ENCODE results near the gene PLXND1. TPM values are rescaled to one million over a fixed set of nuclear protein-coding genes. Genes with fewer than 3 reads are reported as not detected.

PLXND1 gene
- total RNA-seq, 3 donors from 2014 or later (not counting 1 experiment from before 2014, with no cell fraction given): 135 to 214 (median 189) TPM

GRCh38 chr3:129615751-129616281 is 9.3 kb upstream of the PLXND1 start:
- H3K4me1 Mint-ChIP-seq: peaks cover 22 to 45% of the 10 kb centered on the region in 2 donors
- no peaks in the 10 kb centered on the region for H3K36me3 Mint-ChIP-seq
- no peaks in the 10 kb centered on the region for H3K9me3 ChIP-seq (ENCODE audit: control insufficient read depth, insufficient read depth, low read length)
- H3K4me3 ChIP-seq (ENCODE audit: low read length): no peak overlapping the region
- H3K9me3 Mint-ChIP-seq: no peaks in the 10 kb centered on the region
- intact Hi-C loops (cut with micrococcal nuclease): no loop called here
- H3K27ac Mint-ChIP-seq: no peak overlapping the region
- TF ChIP-seq CTCF (IDR thresholded peaks at IDR 0.05): no peak
- H3K27ac ChIP-seq (ENCODE audit: low read length): no peak overlapping the region
- 76% methylated on average over 8 of the region's 8 CpGs for WGBS (ENCODE audit: insufficient coverage)
- H3K4me1 ChIP-seq (ENCODE audit: control insufficient read depth, insufficient read depth, low read length): peaks cover 38% of the 10 kb centered on the region
- H3K4me3 Mint-ChIP-seq: no peak overlapping the region
- DNase-seq (no peak), ATAC-seq (no peak)
- H3K27me3 ChIP-seq (ENCODE audit: control insufficient read depth, insufficient read depth, low read length): no peaks in the 10 kb centered on the region
- H3K27me3 Mint-ChIP-seq (ENCODE audit: low read depth in 2 of 2): peaks cover 0 to 8% of the 10 kb centered on the region in 2 donors
- no peaks in the 10 kb centered on the region for H3K36me3 ChIP-seq (ENCODE audit: control insufficient read depth, insufficient read depth, low read length)

GRCh38 chr3:129614927-129615363 is 8.5 kb upstream of the PLXND1 start:
- Histone ChIP-seq H3K27ac (ENCODE audit: low read length) (no peak overlapping the region), H3K4me1 (ENCODE audit: control insufficient read depth, insufficient read depth, low read length) (peaks cover 37% of the 10 kb centered on the region), H3K36me3 (ENCODE audit: control insufficient read depth, insufficient read depth, low read length) (no peaks in the 10 kb centered on the region), H3K27me3 (ENCODE audit: control insufficient read depth, insufficient read depth, low read length) (no peaks in the 10 kb centered on the region), H3K9me3 (ENCODE audit: control insufficient read depth, insufficient read depth, low read length) (no peaks in the 10 kb centered on the region), H3K4me3 (ENCODE audit: low read length) (no peak overlapping the region)
- H3K27me3 Mint-ChIP-seq (ENCODE audit: low read depth in 2 of 2): peaks cover 0 to 8% of the 10 kb centered on the region in 2 donors
- ATAC-seq (no peak), DNase-seq (no peak)
- peaks cover 23 to 45% of the 10 kb centered on the region in 2 donors for H3K4me1 Mint-ChIP-seq
- H3K36me3 Mint-ChIP-seq: no peaks in the 10 kb centered on the region
- 82% methylated on average over 5 of the region's 5 CpGs for WGBS (ENCODE audit: insufficient coverage)
- TF ChIP-seq CTCF (IDR thresholded peaks at IDR 0.05): no peak
- H3K27ac Mint-ChIP-seq: no peak overlapping the region
- H3K9me3 Mint-ChIP-seq: no peaks in the 10 kb centered on the region
- H3K4me3 Mint-ChIP-seq: no peak overlapping the region
- intact Hi-C loops (cut with micrococcal nuclease): loop anchor here (5.0 kb wide), 1 partner anchor 38 kb away; no protein-coding TSS in a partner anchor

- no peaks in the 10 kb centered on the region for H3K9me3 Mint-ChIP-seq
- no peak overlapping the region for H3K27ac ChIP-seq (ENCODE audit: low read length)
- intact Hi-C loops (cut with micrococcal nuclease): loop anchor here (5.0 kb wide), 1 partner anchor 37 kb away; no protein-coding TSS in a partner anchor
- H3K27ac Mint-ChIP-seq: no peak overlapping the region
- no peaks in the 10 kb centered on the region for H3K36me3 ChIP-seq (ENCODE audit: control insufficient read depth, insufficient read depth, low read length)
- H3K4me3 Mint-ChIP-seq: no peak overlapping the region
- no peak overlapping the region for H3K4me3 ChIP-seq (ENCODE audit: low read length)
- H3K4me1 ChIP-seq (ENCODE audit: control insufficient read depth, insufficient read depth, low read length): peaks cover 32% of the 10 kb centered on the region
- peaks cover 28 to 45% of the 10 kb centered on the region in 2 donors for H3K4me1 Mint-ChIP-seq
- ATAC-seq (no peak), DNase-seq (no peak)
- H3K9me3 ChIP-seq (ENCODE audit: control insufficient read depth, insufficient read depth, low read length): no peaks in the 10 kb centered on the region
- peaks cover 0 to 8% of the 10 kb centered on the region in 2 donors for H3K27me3 Mint-ChIP-seq (ENCODE audit: low read depth in 2 of 2)
- no peaks in the 10 kb centered on the region for H3K36me3 Mint-ChIP-seq
- 96% methylated on average over 9 of the region's 9 CpGs for WGBS (ENCODE audit: insufficient coverage)
- H3K27me3 ChIP-seq (ENCODE audit: control insufficient read depth, insufficient read depth, low read length): no peaks in the 10 kb centered on the region
- no peak for TF ChIP-seq CTCF (IDR thresholded peaks at IDR 0.05)
These were observed 8.0 kb upstream of the PLXND1 start for GRCh38 chr3:129614435-129614834.

- DNase-seq: no peak
- Mint-ChIP-seq H3K27me3 (ENCODE audit: low read depth in 2 of 2) (peaks cover 0 to 7% of the 10 kb centered on the region in 2 donors), H3K4me3 (no peak overlapping the region), H3K4me1 (peaks cover 31 to 41% of the 10 kb centered on the region in 2 donors), H3K36me3 (no peaks in the 10 kb centered on the region), H3K9me3 (no peaks in the 10 kb centered on the region), H3K27ac (no peak overlapping the region)
- H3K27me3 ChIP-seq (ENCODE audit: control insufficient read depth, insufficient read depth, low read length): no peaks in the 10 kb centered on the region
- ATAC-seq: no peak
- no peaks in the 10 kb centered on the region for H3K36me3 ChIP-seq (ENCODE audit: control insufficient read depth, insufficient read depth, low read length)
- intact Hi-C loops (cut with micrococcal nuclease): loop anchor here (5.0 kb wide), 1 partner anchor 36 kb away; no protein-coding TSS in a partner anchor
- no peak overlapping the region for H3K27ac ChIP-seq (ENCODE audit: low read length)
- no peak for TF ChIP-seq CTCF (IDR thresholded peaks at IDR 0.05)
- H3K9me3 ChIP-seq (ENCODE audit: control insufficient read depth, insufficient read depth, low read length): no peaks in the 10 kb centered on the region
- H3K4me1 ChIP-seq (ENCODE audit: control insufficient read depth, insufficient read depth, low read length): peaks cover 29% of the 10 kb centered on the region
- WGBS (ENCODE audit: insufficient coverage): 82% methylated on average over 2 of the region's 3 CpGs
- H3K4me3 ChIP-seq (ENCODE audit: low read length): no peak overlapping the region
These were observed 6.9 kb upstream of the PLXND1 start for GRCh38 chr3:129613367-129613740.
